H1 (cell line): ENCODE measurements around the gene SNED1. TPM values are rescaled to one million over a fixed set of nuclear protein-coding genes. Genes with fewer than 3 reads are reported as not detected.

Experiments
- CTCF ChIA-PET: fragments of 300-600 bp; sonication (Branson Sonifier 250); formaldehyde crosslinking; loops from one replicate; lab custom pipeline; 2021; ENCODE audit not compliant: partially characterized antibody; lab: Charles Lee
- POLR2A ChIA-PET: fragments of 300-600 bp; sonication (Branson Sonifier 250); formaldehyde crosslinking; loops from one replicate; lab custom pipeline; 2021; ENCODE audit warnings: inconsistent platforms; ENCODE audit not compliant: partially characterized antibody; lab: Charles Lee
- DNase-seq, 2 experiments: peaks; one replicate each; pipeline versions ENCODE4 v3.0.0 to v3.0.0-alpha.2; 2010 to 2022; ENCODE audit warnings: low spot score in 2 of 2, low read depth in 1 of 2, mixed read lengths in 1 of 2
- FAIRE-seq: peaks from 2 replicates; lab custom pipeline; 2011; peaks lifted over from hg19 to GRCh38; lab: Jason Lieb, UNC
- H2AFZ ChIP-seq: 2 replicates; pipeline ENCODE4 v1.8.1; 2012; ENCODE audit warnings: low read length, inconsistent platforms
- H2AK5ac ChIP-seq: 2 replicates; pipeline ENCODE4 v1.6.1; 2013; ENCODE audit warnings: low read depth, low read length
- H2BK120ac ChIP-seq: replicated peaks from 2 replicates; pipeline ENCODE3; 2013; ENCODE audit warnings: low read depth, low read length, inconsistent platforms
- H2BK12ac ChIP-seq: 2 replicates; pipeline ENCODE4 v1.6.1; 2013; ENCODE audit warnings: low read depth, low read length
- H2BK15ac ChIP-seq: 2 replicates; pipeline ENCODE4 v1.6.1; 2013; ENCODE audit warnings: low read length
- H2BK20ac ChIP-seq: 2 replicates; pipeline ENCODE4 v1.6.1; 2013; ENCODE audit warnings: low read length
- H2BK5ac ChIP-seq: 2 replicates; pipeline ENCODE4 v1.6.1; 2013; ENCODE audit warnings: low read depth, low read length
- H3K14ac ChIP-seq: 2 replicates; pipeline ENCODE4 v1.6.1; 2013; ENCODE audit warnings: inconsistent platforms; ENCODE audit not compliant: insufficient read length
- H3K18ac ChIP-seq: 2 replicates; pipeline ENCODE4 v1.6.1; 2013; ENCODE audit warnings: low read length; ENCODE audit errors: extremely low read depth
- H3K23ac ChIP-seq: 2 replicates; pipeline ENCODE4 v1.6.1; 2013; ENCODE audit warnings: inconsistent platforms; ENCODE audit not compliant: insufficient read length
- H3K23me2 ChIP-seq: 2 replicates; pipeline ENCODE4 v1.6.1; 2013; ENCODE audit warnings: low read depth, low read length
- H3K27ac ChIP-seq: 2 replicates; pipeline ENCODE4 v1.6.1; 2011; ENCODE audit warnings: low read depth, low read length, inconsistent platforms
- H3K27me3 ChIP-seq, 4 experiments: replicated peaks in 1 of 4; 1 replicate in 1 of 4; 2 replicates in 3 of 4; pipeline versions ENCODE4 v1.6.1 to v1.8.1; 2011 to 2013; ENCODE audit warnings: low read length in 3 of 4, mild to moderate bottlenecking in 3 of 4, inconsistent platforms in 2 of 4, mixed read lengths in 2 of 4, moderate library complexity in 1 of 4; ENCODE audit not compliant: control insufficient read depth in 3 of 4, insufficient read depth in 3 of 4; ENCODE audit errors: extremely low read depth in 1 of 4
- H3K36me3 ChIP-seq, 4 experiments: 2 replicates each; pipeline versions ENCODE4 v1.6.1 to v1.8.1; 2011 to 2013; ENCODE audit warnings: mild to moderate bottlenecking in 4 of 4, low read length in 3 of 4, moderate library complexity in 2 of 4, control low read depth in 1 of 4, inconsistent platforms in 1 of 4; ENCODE audit not compliant: insufficient read depth in 4 of 4, control insufficient read depth in 2 of 4
- H3K4ac ChIP-seq: replicated peaks from 2 replicates; pipeline ENCODE3; 2013; ENCODE audit warnings: low read length, low read depth, mixed read lengths, inconsistent platforms; ENCODE audit not compliant: insufficient read length
- H3K4me1 ChIP-seq, 4 experiments: replicated peaks in 1 of 4; 1 replicate in 1 of 4; 2 replicates in 3 of 4; pipeline versions ENCODE4 v1.6.1 to v1.8.1; 2011 to 2013; ENCODE audit warnings: low read length in 3 of 4, inconsistent platforms in 2 of 4, mixed read lengths in 1 of 4; ENCODE audit not compliant: insufficient read depth in 4 of 4, control insufficient read depth in 3 of 4
- H3K4me2 ChIP-seq, 2 experiments: 2 replicates each; pipeline versions ENCODE4 v1.6.1 to v1.8.1; 2011 to 2013; ENCODE audit warnings: low read depth in 2 of 2, low read length in 2 of 2, control low read depth in 1 of 2, inconsistent platforms in 1 of 2, mild to moderate bottlenecking in 1 of 2; ENCODE audit not compliant: insufficient read depth in 1 of 2
- H3K4me3 ChIP-seq, 4 experiments: fragments of 200-600, 300-600 bp in 1 of 4; sonication (generic), shearing (Covaris generic), sonication (Bioruptor Twin) in 1 of 4; 2 replicates each; pipeline versions ENCODE4 v1.5.1 to v1.8.1; 2011 to 2016; ENCODE audit warnings: low read length in 4 of 4, low read depth in 3 of 4, control low read depth in 2 of 4, inconsistent platforms in 2 of 4, mild to moderate bottlenecking in 2 of 4, mixed read lengths in 1 of 4, moderate library complexity in 1 of 4; ENCODE audit not compliant: insufficient read depth in 2 of 4; ENCODE audit errors: extremely low read depth in 1 of 4
- H3K56ac ChIP-seq: replicated peaks from 2 replicates; pipeline ENCODE3; 2013; ENCODE audit warnings: low read depth, mild to moderate bottlenecking, mixed read lengths, low read length, inconsistent platforms; ENCODE audit not compliant: insufficient read length
- H3K79me1 ChIP-seq: 2 replicates; pipeline ENCODE4 v1.6.1; 2013; ENCODE audit warnings: low read depth, low read length, control low read depth
- H3K79me2 ChIP-seq, 2 experiments: 2 replicates each; pipeline versions ENCODE4 v1.6.1 to v1.8.1; 2012 to 2013; ENCODE audit warnings: low read length in 2 of 2, mild to moderate bottlenecking in 2 of 2, inconsistent platforms in 1 of 2; ENCODE audit not compliant: insufficient read depth in 2 of 2, control insufficient read depth in 1 of 2
- H3K9ac ChIP-seq, 4 experiments: replicated peaks in 1 of 4; 1 replicate in 1 of 4; 2 replicates in 3 of 4; pipeline versions ENCODE4 v1.6.1 to v1.8.1; 2011 to 2013; ENCODE audit warnings: low read depth in 3 of 4, low read length in 3 of 4, control low read depth in 2 of 4, mild to moderate bottlenecking in 2 of 4, moderate library complexity in 2 of 4, inconsistent platforms in 1 of 4; ENCODE audit errors: extremely low read depth in 1 of 4
- H3K9me3 ChIP-seq, 2 experiments: 2 replicates each; pipeline versions ENCODE4 v1.6.1 to v1.8.1; 2012 to 2013; ENCODE audit warnings: mild to moderate bottlenecking in 2 of 2, moderate library complexity in 2 of 2, control low read depth in 1 of 2, inconsistent platforms in 1 of 2, low read depth in 1 of 2, low read length in 1 of 2, mixed read lengths in 1 of 2; ENCODE audit not compliant: insufficient read depth in 2 of 2
- H4K20me1 ChIP-seq, 2 experiments: replicated peaks in 1 of 2; 2 replicates each; pipeline versions ENCODE3 to v1.8.1; 2011 to 2013; ENCODE audit warnings: inconsistent platforms in 2 of 2, low read length in 2 of 2, mild to moderate bottlenecking in 1 of 2; ENCODE audit not compliant: insufficient read depth in 2 of 2, control insufficient read depth in 1 of 2
- H4K5ac ChIP-seq: 2 replicates; pipeline ENCODE4 v1.6.1; 2013; ENCODE audit warnings: low read length, low read depth, mixed read lengths, inconsistent platforms; ENCODE audit not compliant: insufficient read length
- H4K8ac ChIP-seq: 2 replicates; pipeline ENCODE4 v1.8.0; 2013; ENCODE audit warnings: mild to moderate bottlenecking, moderate library complexity, low read length, inconsistent platforms; ENCODE audit not compliant: insufficient read depth; ENCODE audit errors: extremely low read depth
- H4K91ac ChIP-seq: replicated peaks from 2 replicates; pipeline ENCODE3; 2013; ENCODE audit warnings: low read length, mixed read lengths, inconsistent platforms; ENCODE audit not compliant: insufficient read length
- BCL11A ChIP-seq, 2 experiments: IDR thresholded peaks; one replicate each; pipeline ENCODE4 v1.6.1; 2011; ENCODE audit warnings: low read depth in 2 of 2, low read length in 2 of 2, mild to moderate bottlenecking in 2 of 2
- CHD1 ChIP-seq: IDR thresholded peaks from 2 replicates; pipeline ENCODE4 v1.6.1; 2012; ENCODE audit warnings: low read depth, low read length, improper control_type of control experiment
- GTF2F1 ChIP-seq: IDR thresholded peaks from 2 replicates; pipeline ENCODE4 v1.6.1; 2012; ENCODE audit warnings: low read depth, low read length, improper control_type of control experiment, borderline replicate concordance
- POU5F1 ChIP-seq: IDR thresholded peaks from 2 replicates; pipeline ENCODE4 v1.6.1; 2011; ENCODE audit warnings: low read depth, mild to moderate bottlenecking, low read length, moderate library complexity
- RAD21 ChIP-seq, 2 experiments: IDR thresholded peaks in 1 of 2; conservative IDR thresholded peaks in 1 of 2; 2 replicates each; pipeline ENCODE4 v1.6.1; 2011; ENCODE audit warnings: low read depth in 2 of 2, low read length in 2 of 2, improper control_type of control experiment in 1 of 2, inconsistent platforms in 1 of 2, mild to moderate bottlenecking in 1 of 2, moderate library complexity in 1 of 2
- SIN3A ChIP-seq, 2 experiments: IDR thresholded peaks in 1 of 2; conservative IDR thresholded peaks in 1 of 2; 2 replicates each; pipeline ENCODE4 v1.6.1; 2011 to 2012; ENCODE audit warnings: low read length in 2 of 2, improper control_type of control experiment in 1 of 2, low read depth in 1 of 2, mild to moderate bottlenecking in 1 of 2
- SP1 ChIP-seq: IDR thresholded peaks from 2 replicates; pipeline ENCODE4 v1.6.1; 2011; ENCODE audit warnings: low read depth, low read length
- SP2 ChIP-seq: IDR thresholded peaks from 2 replicates; pipeline ENCODE4 v1.6.1; 2012; ENCODE audit warnings: mild to moderate bottlenecking, low read length, inconsistent platforms
- SUZ12 ChIP-seq: fragments of 200-600 bp; sonication (generic); IDR thresholded peaks from 2 replicates; pipeline ENCODE4 v1.6.1; 2012; ENCODE audit warnings: mild to moderate bottlenecking, inconsistent platforms, low read length, moderate library complexity, mixed read lengths
- TAF7 ChIP-seq: optimal IDR thresholded peaks from 2 replicates; pipeline ENCODE3; 2011; ENCODE audit warnings: low read depth, mild to moderate bottlenecking, inconsistent platforms, low read length, moderate library complexity, borderline replicate concordance
- WGBS, 2 experiments: shearing (Covaris generic) in 1 of 2; methylation state at CpG; one replicate each; pipeline versions ENCODE4 v1.1.6 to v1.1.7; 2013 to 2015; ENCODE audit warnings: low lambda C conversion rate in 2 of 2, mixed read lengths in 2 of 2, inconsistent platforms in 1 of 2, low coverage in 1 of 2, missing lambda C conversion rate in 1 of 2; ENCODE audit not compliant: insufficient replicate concordance in 2 of 2, insufficient coverage in 1 of 2, insufficient read length in 1 of 2; ENCODE audit errors: extremely low coverage in 1 of 2, missing lambda C conversion rate in 1 of 2; 5-methylcytosine and 5-hydroxymethylcytosine counted together
- polyA plus RNA-seq, 7 experiments: library from polyadenylated mRNA; depleted of rRNA in 3 of 7; stranded (reverse) in 5 of 7; unstranded in 2 of 7; fragments of >200 nt in 5 of 7; fragments of 200-250 nt in 2 of 7; gene quantifications; 1 replicate in 5 of 7; 2 replicates in 1 of 7; 4 replicates in 1 of 7; pipeline versions ENCODE4 v1.2.1 to v1.2.3, GENCODE V29; 2011 to 2013; ENCODE audit warnings: missing spikeins in 2 of 7, mixed read lengths in 2 of 7
- total RNA-seq: library from RNA; stranded (reverse); fragmentation: NEBNext Ultra II Directional; extraction: Animal tissue kit (Norgen Biotek cat#: 25700); gene quantifications from 2 replicates; pipeline ENCODE4 v1.2.1, GENCODE V29; 2021
- TF ChIP-seq, protein P1 (sequence below): IDR thresholded peaks from 2 replicates; pipeline ENCODE4 v1.6.1; 2012; ENCODE audit warnings: inconsistent platforms

Gene SNED1
- total and polyA plus RNA-seq, 2 of the 8 experiments (the other 6 are each of a cell fraction or from before 2014, with no cell fraction given): 1.9 TPM

DNA sequence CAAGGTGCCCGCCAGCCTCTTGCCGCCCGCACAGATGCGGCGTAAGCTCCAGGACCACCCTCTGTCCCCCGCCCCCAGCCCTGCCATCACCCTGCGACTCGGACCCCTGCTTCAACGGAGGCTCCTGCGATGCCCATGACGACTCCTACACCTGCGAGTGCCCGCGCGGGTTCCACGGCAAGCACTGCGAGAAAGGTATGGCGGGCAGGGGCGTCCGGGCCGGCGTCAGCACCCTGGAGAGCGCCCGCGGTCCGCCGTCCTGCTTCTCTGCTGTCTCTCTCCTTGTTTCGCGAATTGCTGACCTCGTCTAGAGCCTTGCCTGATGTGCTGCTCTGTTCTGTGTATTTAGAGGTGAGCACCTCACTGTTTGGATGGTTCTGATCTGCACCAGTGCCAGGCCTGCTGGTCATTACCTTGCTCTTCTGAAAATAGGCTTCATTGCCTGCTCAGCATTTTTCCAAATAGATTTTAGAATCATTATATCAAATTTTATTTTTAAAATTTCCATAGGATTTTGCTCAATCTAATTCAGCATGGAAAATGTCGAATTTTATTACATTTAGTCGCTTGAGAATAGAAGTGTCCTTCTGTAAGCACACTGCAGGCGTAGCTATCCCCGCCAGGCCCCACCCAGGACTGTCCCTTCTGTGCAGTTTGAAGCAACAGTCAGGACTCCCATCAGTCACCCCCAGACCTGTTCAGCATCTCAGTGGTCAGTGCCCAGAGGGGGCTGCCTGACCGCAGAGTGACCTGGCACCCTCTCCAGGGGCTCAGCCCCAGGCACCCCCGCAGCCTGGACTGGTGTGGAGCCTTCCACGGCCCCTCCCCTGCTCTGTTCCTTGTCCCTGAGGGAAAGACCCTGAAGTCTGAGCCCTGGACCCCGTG is 51.6 kb downstream of the SNED1 start:
- ChIA-PET POLR2A (no interaction called here), CTCF (interaction anchor here (1.2 to 1.9 kb wide), 4 partner anchors 66 to 209 kb away, joined by 3 to 5 read pairs (median 3); no protein-coding TSS in a partner anchor)
- no peaks in the 10 kb centered on the region for H3K79me1 ChIP-seq
- no peak overlapping the region for H2BK15ac ChIP-seq
- no peaks in the 10 kb centered on the region for H3K36me3 ChIP-seq
- no peaks in the 10 kb centered on the region for H3K23me2 ChIP-seq
- H3K9me3 ChIP-seq: no peaks in the 10 kb centered on the region
- H4K20me1 ChIP-seq: peaks cover 1 to 9% of the 10 kb centered on the region in 2 experiments
- 43% methylated on average over 20 of the region's 38 CpGs; no CpG with 5 or more reads in 1 of the 2 experiments for WGBS, 2 experiments
- H3K56ac ChIP-seq: no peak overlapping the region
- FAIRE-seq (no peak), DNase-seq (peak in 1 of 2 experiments; percentile 86)
- no peak overlapping the region for H2AK5ac ChIP-seq
- no peaks in the 10 kb centered on the region for H3K79me2 ChIP-seq
- no peak overlapping the region for H2BK120ac ChIP-seq
- H4K5ac ChIP-seq: no peak overlapping the region
- no peak overlapping the region for H3K4ac ChIP-seq
- H2BK5ac ChIP-seq: no peak overlapping the region
- no peak overlapping the region for H4K8ac ChIP-seq
- H3K9ac ChIP-seq: no peak overlapping the region
- H2BK12ac ChIP-seq: no peak overlapping the region
- no peaks in the 10 kb centered on the region for H3K4me1 ChIP-seq
- H3K4me3 ChIP-seq: no peak overlapping the region
- no peak overlapping the region for H3K14ac ChIP-seq
- no peak overlapping the region for H3K4me2 ChIP-seq
- H2AFZ ChIP-seq: no peak overlapping the region
- H3K23ac ChIP-seq: no peak overlapping the region
- no peak overlapping the region for H3K18ac ChIP-seq
- no peak overlapping the region for H2BK20ac ChIP-seq
- no peaks in the 10 kb centered on the region for H3K27me3 ChIP-seq
- no peak overlapping the region for H3K27ac ChIP-seq
- no peak overlapping the region for H4K91ac ChIP-seq
- no peak for TF ChIP-seq POU5F1
- no peak for TF ChIP-seq CHD1
- TF ChIP-seq BCL11A (IDR thresholded peaks at IDR 0.05; ENCODE audit: low read depth in 2 of 2, low read length in 2 of 2): no peak
- 0 out of 4 replicates have a peak, but pooled peaks of 1 of the 2 experiments have one; percentile 13 for TF ChIP-seq RAD21 (IDR thresholded peaks at IDR 0.05 in 1 of 2, conservative IDR thresholded peaks at IDR 0.05 in 1 of 2; ENCODE audit: low read depth in 2 of 2, low read length in 2 of 2)
- TF ChIP-seq SUZ12: no peak
- no peak for TF ChIP-seq TAF7
- no peak for TF ChIP-seq GTF2F1
- no peak for TF ChIP-seq SP1
- peak; percentile 77 to 83; a peak in 2 of 4 replicates for TF ChIP-seq SIN3A (conservative IDR thresholded peaks at IDR 0.05 in 1 of 2, IDR thresholded peaks at IDR 0.05 in 1 of 2; ENCODE audit: low read depth in 1 of 2, low read length in 2 of 2)
- no peak for TF ChIP-seq SP2
- TF ChIP-seq, protein P1, sequence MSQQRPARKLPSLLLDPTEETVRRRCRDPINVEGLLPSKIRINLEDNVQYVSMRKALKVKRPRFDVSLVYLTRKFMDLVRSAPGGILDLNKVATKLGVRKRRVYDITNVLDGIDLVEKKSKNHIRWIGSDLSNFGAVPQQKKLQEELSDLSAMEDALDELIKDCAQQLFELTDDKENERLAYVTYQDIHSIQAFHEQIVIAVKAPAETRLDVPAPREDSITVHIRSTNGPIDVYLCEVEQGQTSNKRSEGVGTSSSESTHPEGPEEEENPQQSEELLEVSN: no peak
